Left ventricle myocardium superior (tissue), 1 donor: ENCODE measurements around the gene TEK. TPM values are rescaled to one million over a fixed set of nuclear protein-coding genes. Genes with fewer than 3 reads are reported as not detected.

ENCODE experiments used
- ATAC-seq: fragments of 200-7000 bp; cut with Tn5 transposase; one replicate; pipeline ENCODE4 v1.9.1; 2020; ENCODE audit warnings: mild to moderate bottlenecking, moderate library complexity
- DNase-seq: peaks from one replicate; pipeline ENCODE4 v3.0.0-alpha.2; 2020
- intact Hi-C: fragments of 100-400 bp; cut with micrococcal nuclease; formaldehyde crosslinking; loops from one replicate; pipeline ENCODE4 v1.11.0; 2022
- total RNA-seq: library from RNA; stranded (reverse); fragmentation: NEBNext Ultra II Directional; extraction: Animal tissue kit (Norgen Biotek cat#: 25700); gene quantifications from one replicate; pipeline ENCODE4 v1.2.1, GENCODE V29; 2021
- donor health status: DM: no; HTN: yes; CAD: no; lungs with severe emphysema.

TEK gene
- total RNA-seq, 1 donor from 2014 or later, result 22.2 TPM

DNA sequence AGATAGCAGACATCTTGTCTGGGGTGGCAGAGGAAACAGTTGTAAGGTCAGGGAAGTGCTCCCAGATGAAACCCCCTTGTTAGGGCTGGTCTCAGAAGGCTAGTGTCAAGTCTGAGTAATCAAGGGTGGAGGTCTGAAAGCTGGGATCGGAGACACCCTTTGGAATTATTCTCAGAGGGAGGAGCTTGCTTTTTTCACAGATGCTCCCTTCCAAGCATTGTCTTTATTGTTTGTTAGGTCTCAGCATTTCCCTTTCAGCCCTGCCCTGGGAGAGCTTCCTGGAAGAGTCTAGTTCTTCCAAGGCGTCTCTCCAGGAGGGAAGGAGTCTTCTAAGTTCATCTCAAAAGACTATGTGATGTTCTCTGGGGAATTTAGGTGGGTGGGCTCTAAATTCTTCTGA, 3.2 kb downstream of the TEK start:
- intact Hi-C loops, result no loop called here
- ATAC-seq (peak; percentile 59), DNase-seq (no peak)

DNA sequence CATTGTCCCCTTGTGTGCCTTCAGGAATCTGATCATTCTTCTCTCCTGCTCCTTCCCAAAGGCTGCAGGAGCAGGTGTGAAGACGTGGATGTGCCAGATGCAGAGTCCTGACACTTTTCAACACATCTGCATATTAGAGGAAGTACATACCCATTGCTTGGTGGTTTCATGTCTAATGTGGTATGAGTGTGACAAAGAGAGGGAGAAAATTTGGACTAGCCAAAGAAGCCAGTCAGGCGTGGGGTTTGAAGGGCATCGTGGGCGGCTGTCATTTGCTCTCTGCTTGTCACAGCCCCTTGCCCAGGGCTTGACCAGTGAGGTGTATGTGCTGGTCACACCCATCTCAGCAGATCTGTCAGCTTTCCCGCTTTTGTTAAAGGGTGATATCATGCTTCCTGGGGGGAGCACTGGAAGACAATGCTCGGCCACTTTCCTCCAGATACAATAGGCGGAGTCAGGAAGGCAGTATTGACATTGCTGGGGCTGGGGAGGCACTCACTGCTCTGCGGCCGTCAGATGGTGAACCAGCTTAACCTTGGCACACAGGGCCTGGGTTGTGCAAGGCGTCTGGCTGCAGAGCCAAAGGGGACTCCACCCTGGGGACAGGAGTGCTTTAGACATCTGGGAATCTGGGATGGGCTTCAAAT, 8.6 kb downstream of the TEK start:
- peak; percentile 98 for ATAC-seq
- intact Hi-C loops, result no loop called here
- DNase-seq, result peak; percentile 78

DNA sequence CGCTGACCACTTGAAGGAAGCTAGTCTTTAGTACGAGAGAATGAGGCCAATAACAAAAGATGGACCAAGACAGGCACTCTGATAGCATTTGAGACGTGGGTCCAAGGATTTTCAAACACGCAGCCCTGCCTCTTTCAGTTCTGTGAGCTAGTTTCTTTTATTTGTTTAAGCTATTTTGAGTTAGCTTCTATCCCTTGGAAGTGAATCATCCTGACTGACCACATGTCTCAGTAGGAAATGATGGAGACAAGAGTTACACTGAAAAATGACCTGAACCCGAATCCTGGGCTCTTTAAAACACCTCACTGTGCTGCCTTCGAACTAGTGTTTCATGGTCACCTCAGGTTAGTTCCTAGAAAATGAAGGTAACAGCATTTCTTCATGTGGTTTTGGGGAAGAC, 9.9 kb downstream of the TEK start:
- ATAC-seq (no peak), DNase-seq (no peak)
- intact Hi-C loops, result no loop called here

DNA sequence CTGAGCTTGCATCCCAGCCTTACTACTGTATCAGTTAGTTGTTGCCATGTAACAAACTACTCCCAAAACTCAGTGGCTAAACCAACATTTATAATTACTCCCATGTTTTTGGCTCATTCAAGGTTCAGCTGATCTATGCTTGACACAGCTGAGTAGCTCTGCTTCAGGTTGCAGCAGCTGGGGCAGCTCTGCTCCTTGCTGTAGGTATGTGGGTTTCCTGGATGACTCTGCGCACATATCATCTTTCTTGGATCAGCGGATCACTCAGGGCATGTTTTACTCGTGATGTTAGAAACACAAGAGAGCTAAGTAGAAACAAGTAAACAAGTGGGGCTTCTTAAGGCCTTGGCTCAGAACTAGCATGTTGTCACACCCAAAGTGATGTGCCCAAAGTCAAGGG, 15.1 kb downstream of the TEK start:
- no peak for DNase-seq
- no peak for ATAC-seq
- intact Hi-C loops, result no loop called here

DNA sequence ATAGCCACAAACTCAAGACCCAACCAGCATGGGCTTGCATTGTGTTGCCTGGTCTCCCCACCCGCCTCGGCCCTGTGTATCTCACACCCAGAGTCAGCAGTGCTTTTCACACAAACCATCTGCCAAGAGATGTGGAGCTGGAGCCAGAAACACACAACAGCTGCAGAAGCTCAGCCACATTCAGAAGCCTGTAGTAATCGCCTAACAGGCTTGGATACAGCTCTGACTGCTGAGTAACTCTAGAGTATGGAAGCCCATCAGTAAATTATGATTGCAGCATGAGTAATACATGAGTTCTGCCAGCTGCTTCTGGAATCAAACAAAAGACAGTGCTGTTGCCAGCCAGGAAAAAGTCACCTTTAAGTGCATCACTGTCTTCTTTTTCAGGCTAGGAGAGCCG, 16.0 kb downstream of the TEK start:
- DNase-seq, result peak; percentile 75
- peak; percentile 97 for ATAC-seq
- intact Hi-C loops, result no loop called here

DNA sequence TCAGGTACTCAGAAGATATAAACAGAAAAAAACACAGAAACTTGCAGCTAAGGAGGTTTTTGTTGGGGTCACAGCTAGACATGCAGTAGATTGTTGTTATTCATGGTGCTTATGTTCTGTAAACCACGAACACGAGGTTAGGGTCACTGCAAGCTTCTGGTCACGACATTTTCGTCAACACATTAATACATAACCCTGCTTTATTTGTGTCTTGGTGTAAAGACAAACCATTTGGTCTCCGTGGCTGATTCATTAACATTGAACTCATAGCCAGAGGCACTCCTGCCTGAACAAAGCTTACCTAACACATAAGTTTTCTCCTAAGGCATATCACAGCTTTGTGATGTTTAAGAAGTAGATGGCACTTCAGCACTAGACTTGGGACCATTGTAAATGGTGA, 16.9 kb downstream of the TEK start:
- no peak for DNase-seq
- ATAC-seq, result no peak
- intact Hi-C loops, result no loop called here

DNA sequence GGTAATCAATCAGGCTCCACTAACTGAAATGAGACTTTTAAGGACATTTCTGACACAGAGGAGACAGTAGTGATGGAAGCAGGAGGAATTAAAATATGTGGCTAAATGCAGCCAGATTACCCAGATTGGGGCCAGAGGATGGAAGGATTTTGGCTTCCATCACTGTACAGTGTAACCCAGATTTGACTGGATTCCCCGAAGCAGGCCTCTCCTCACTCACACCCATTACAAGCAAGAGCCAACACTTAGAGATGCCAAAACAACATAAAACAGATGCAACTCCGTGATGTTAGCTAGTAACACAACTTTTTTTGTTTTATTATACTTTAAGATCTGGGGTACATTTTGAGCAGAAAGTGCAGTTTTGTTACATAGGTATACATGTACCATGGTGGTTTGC, 17.6 kb downstream of the TEK start:
- peak; percentile 81 for ATAC-seq
- intact Hi-C loops, result no loop called here
- DNase-seq, result no peak

DNA sequence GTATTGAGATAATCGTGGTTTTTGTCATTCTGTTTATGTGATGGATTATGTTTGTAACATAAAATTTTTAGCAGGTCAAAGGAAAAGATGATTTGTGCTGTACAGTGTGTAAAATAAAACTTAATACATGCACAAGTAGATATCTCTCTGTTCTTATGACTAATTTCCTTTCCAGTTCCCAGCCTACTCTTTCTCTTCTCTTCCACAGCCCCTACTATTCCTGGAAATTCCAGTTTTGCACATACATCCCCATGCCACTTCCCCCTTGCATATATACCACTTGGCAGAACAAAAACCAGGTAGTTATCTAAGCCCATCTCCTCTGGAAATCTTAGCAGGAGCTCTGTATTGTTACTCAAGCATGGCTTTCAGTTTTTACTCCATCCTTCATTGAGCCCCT, 20.2 kb downstream of the TEK start:
- ATAC-seq (no peak), DNase-seq (no peak)
- intact Hi-C loops, result no loop called here

DNA sequence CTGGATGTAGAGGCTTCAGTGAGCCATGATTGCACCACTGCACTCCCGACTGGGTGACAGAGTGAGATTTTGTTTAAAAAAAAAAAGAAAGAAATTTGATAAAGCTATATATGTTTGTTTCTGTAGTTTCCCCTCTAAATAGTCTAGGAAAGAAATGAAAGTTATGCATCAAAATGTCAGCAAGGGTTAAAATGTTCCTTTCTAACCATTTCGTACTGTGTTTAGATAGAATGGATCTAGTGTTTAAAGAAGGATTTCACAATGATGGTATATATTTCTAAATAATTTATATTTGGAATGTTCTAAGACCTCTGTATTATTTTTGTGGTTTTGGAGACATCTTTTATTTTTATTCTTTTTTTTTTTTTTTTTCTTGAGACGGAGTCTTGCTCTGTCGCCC, 22.7 kb downstream of the TEK start:
- intact Hi-C loops, result no loop called here
- no peak for DNase-seq
- ATAC-seq, result no peak

DNA sequence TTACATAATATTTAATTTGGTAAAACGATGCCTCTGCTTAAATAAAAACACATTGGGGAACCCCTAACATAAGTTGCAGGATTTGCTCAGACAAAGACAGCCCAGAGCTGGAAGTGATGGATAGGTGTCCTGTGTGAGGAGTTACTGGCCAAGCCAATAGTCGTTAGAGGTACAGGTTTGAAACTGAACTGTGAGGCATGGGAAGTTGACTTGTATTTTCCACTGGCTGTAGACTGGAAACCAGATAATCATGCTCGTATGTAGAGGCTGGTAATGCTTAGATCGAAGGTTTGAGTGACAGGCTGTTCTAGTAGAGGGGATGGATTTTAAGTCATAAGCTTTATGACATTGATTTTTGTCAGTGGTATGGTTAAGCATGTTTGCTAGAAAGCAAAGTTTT, 24.8 kb downstream of the TEK start:
- intact Hi-C loops, result no loop called here
- ATAC-seq (no peak), DNase-seq (no peak)

DNA sequence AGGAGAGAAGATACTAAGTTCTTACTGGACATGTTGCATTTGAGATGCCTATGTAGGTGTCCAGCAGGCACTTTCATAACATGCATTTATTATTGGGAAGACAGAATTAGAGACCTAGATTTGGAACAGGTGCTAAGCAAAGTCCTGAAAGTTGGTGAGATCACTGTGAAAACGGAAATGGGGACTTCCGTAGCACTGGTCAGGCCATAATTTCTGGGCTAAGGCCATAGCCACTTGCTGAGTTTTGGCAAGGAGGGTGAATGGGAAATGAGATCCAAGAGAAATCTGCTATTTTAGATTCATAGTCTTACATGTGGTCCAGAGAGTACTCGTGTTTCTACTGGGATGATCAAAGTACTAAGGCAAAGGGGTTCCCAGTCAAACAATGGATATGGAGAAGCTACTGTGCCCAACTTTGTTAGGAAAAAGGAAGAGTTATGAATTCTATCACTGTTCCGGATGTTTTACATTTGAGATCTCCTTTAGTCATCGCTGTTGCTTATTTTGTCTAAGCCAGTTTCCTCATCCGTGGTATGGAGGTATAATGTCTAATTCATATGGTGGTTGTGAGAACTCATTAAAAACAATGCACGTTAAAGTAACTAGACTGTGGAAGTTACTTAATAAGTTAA, 33.4 kb downstream of the TEK start:
- DNase-seq, result no peak
- ATAC-seq, result no peak
- intact Hi-C loops, result no loop called here

DNA sequence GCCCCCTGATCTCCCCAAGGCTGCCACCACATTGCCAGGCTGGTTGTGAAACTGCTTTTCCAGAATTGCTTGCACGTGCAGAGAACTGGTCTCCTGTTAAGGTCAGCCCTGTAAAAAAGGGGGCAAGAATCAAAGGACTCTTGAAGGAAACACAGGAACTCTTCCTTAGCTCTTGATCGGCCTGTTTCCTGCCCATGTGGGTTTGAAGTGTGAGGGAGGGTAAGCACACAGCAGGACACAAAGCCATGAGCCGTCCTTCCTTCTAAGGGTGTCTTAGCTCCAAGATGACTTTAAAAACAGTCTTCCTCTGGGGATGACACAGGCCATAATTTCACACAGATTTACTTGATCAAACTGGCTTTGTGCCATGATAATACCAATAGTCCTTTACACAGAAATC, 36.1 kb downstream of the TEK start:
- intact Hi-C loops, result no loop called here
- ATAC-seq (no peak), DNase-seq (no peak)

DNA sequence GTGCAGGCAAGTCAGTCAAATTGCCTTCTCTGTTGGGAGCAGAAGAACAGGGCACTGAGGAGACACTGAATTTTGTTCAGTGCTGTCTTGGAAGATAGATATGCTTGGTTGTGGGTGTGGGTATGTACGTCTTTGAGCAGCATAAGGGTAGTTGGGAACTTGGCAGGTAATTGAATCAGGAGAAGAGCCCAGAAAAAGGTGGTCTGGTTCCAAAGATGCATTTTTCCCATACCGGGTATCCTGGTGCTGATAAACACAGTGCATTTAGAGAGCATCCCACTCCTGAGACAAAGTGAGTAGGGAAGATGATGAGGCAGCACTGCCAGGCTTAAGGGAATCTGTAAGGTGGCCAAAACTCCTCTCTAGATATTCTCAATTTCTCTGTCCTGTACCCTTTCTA, 40.6 kb downstream of the TEK start:
- ATAC-seq, result no peak

DNA sequence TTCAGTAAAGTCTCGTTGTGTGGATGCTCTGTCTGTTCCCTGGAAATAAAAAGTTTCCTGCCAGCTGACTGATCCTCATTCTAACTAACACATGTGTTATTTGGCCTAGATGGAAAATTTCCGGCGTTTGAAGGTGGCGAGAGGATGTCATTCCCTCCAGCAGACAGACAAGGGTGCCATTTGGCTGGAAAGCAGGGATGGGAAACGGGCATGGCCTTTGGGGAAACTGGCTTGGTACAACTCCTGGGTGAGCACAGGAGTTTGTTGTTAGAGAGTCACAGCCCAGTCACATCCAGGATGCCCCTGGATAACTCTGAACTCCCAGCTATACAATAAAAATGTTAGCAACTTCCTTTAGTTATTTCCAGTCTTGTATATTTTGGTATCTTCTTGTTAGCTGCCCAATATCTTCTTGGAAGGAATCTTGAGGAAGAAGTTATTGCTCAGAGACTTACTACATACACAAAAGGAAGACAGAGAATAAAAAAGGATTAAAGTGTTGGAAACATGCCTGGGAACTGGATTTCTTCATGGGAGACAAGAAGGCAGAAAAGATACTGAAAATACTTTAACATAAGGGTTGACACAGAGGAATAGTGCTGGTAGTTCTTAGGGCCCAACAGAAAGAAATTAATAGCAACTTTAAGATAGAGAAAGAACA, 41.9 kb downstream of the TEK start:
- intact Hi-C loops, result no loop called here
- DNase-seq (no peak), ATAC-seq (no peak)

More for the DNA sequence above, 40.6 kb downstream of the TEK start:
- DNase-seq, result no peak
- intact Hi-C loops, result no loop called here

DNA sequence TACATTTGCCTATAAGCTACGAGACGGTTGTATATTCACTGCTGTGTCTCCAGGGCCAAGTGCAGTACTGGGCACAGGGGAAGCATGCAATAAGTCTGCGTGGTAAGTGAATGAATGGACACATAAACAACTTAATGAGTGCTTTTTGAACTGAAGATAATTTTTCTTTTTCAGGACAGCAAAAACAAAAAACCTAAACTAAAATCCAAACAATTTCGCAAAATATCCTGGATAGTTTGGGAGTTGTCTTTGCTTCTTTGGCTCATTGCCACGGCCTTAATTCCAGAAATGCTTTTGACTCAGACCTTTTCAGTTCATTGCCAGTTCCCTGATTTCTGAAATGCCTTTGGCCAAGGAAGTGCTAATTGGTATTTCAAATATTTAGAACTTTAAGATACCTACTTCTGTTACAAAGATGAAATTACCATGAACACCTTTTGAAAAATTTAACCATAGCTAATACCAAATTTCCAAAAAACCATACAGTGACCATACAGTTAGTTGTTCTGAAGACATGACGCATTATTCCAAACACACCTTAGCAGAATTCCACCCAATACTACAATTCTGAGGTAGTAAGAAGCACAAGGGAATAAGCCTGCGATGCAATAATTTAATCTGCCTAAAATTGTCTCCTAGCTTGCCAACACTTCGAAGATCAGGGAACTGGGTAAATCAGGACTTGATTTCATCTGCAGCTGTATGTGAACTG, 42.8 kb downstream of the TEK start:
- peak; percentile 14 for ATAC-seq
- intact Hi-C loops, result no loop called here

DNA sequence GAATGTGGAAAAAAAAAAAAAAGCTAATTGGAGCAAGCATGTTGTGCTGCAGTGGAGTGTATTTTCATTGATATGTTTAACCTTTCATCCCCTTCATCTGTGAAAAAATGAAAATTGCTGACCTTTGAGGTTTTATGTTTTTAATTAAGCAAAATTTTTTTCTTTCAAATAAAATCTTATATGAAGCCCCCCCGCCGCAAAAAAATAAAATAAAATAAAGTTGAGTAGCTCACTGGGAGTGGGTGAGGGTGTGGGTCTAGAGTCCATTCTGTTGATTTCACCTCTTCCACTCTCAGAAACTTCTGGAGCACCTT, 43.3 kb downstream of the TEK start:
- ATAC-seq (no peak), DNase-seq (no peak)
- intact Hi-C loops, result no loop called here

More for the DNA sequence above, 42.8 kb downstream of the TEK start:
- DNase-seq, result no peak

DNA sequence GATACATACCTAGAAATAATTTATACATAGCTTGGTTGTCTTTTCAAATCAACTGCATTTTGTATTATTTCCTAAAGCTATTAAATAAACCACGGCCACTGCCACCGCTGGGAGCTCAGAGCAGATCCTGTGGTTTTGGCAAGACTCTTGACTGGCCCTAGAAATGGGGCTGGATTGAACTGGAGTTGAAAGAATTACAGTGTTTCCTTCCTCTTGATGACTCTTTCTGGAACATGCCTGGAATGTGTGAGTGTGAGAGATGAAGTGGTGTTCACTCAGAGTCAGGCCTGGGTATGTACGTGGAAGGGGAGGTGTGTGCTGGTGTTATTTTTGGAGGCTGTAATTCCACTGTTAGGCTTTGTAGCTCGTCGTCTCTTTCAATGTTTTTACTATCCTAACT, 45.9 kb downstream of the TEK start:
- intact Hi-C loops, result no loop called here
- DNase-seq, result no peak
- no peak for ATAC-seq

DNA sequence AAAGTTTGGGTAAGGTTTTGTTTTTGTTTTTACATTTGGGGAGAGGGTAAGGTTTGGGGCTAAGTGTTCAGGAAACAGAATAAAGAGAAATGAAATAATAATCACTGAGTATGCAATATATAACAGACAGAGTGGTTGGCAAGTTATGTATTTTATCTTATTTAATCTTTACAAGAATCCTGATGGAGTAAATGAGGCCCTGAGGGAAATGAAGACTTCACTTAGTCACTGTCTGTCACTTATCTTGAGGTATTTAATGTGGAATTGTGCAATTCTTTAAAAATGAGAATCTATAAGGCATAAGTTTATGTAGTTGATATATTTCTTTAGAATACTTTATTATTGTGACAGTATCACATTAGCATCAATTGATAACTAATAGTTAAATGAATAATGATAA, 48.1 kb downstream of the TEK start:
- ATAC-seq (no peak), DNase-seq (no peak)
- intact Hi-C loops, result no loop called here

DNA sequence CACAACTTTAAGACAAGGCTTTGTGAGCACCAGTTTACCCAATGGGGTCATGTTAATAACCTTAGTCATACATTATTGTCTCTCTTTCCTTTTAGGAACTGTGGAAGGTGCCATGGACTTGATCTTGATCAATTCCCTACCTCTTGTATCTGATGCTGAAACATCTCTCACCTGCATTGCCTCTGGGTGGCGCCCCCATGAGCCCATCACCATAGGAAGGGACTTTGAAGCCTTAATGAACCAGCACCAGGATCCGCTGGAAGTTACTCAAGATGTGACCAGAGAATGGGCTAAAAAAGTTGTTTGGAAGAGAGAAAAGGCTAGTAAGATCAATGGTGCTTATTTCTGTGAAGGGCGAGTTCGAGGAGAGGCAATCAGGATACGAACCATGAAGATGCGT, 48.7 kb downstream of the TEK start:
- intact Hi-C loops, result no loop called here
- ATAC-seq, result no peak
- DNase-seq, result no peak

DNA sequence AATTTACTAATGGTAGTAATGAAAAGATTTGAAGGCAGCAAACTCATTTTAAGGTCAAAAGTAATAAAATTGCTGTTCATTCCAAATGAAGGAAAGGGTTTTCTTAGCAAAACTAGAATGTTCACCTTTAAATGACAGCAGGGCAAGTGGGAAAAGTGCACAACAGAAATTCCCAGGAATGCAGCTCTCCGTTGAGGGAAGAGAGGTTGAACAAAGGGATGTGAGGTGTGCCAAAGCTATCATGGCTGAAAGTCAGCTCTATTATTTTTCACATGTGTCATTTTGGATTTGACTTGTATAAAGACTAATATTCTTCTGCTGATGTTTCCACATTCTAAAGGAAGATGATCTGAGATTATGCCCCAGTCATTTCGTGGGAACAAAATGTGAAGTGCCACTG, 51.6 kb downstream of the TEK start:
- intact Hi-C loops, result no loop called here
- no peak for DNase-seq
- no peak for ATAC-seq

DNA sequence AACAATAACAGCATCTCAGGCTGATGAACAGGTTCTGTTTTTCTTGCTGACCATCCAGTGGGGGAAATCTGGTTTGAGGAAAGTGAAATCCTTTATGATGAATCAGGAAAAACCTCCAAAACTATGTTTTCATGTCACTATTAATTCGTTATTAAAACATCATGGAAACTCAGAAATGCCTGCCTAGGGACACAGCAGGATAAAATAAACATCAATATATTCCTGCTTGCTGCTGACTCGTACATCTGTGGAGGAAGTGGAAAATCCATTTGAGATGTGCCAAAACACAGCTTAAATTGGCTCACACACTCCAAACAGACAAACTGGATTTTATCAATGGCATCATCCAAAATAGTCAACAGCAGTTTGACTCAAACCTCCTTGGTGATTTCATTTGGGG, 53.0 kb downstream of the TEK start:
- intact Hi-C loops, result no loop called here
- no peak for ATAC-seq

More for the DNA sequence above, 53.0 kb downstream of the TEK start:
- no peak for DNase-seq
